ENCODE results near the gene RABEP2.

DNA sequence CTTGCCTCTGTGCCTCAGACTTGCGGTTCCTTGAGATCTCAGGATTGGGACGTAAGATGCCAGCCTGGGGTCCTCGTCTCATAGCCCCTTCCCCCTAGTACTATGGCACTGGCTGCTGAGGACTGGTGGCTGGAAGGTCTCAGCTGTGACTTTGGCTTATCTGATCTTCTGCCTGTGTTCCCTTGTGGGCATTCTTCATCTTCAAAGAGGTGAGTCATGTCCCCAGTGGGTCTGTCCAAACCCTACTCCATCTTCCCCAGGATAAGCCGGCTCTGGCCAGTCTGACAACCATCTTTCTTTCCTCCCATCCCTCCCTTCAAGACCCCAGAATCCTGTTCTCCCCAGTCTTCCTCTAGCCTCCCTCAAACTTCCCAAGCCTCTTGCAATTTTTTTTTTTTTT lies 10.3 kb upstream of the RABEP2 start:
- TF ChIP-seq EP300 (IDR thresholded peaks at IDR 0.05): no peak
- TF ChIP-seq, protein P1, sequence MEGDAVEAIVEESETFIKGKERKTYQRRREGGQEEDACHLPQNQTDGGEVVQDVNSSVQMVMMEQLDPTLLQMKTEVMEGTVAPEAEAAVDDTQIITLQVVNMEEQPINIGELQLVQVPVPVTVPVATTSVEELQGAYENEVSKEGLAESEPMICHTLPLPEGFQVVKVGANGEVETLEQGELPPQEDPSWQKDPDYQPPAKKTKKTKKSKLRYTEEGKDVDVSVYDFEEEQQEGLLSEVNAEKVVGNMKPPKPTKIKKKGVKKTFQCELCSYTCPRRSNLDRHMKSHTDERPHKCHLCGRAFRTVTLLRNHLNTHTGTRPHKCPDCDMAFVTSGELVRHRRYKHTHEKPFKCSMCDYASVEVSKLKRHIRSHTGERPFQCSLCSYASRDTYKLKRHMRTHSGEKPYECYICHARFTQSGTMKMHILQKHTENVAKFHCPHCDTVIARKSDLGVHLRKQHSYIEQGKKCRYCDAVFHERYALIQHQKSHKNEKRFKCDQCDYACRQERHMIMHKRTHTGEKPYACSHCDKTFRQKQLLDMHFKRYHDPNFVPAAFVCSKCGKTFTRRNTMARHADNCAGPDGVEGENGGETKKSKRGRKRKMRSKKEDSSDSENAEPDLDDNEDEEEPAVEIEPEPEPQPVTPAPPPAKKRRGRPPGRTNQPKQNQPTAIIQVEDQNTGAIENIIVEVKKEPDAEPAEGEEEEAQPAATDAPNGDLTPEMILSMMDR (IDR thresholded peaks at IDR 0.05): no peak
- no peak for TF ChIP-seq POLR2A (IDR thresholded peaks at IDR 0.05)
- no peak for TF ChIP-seq POLR2AphosphoS5 (IDR thresholded peaks at IDR 0.05)

Data from gastroesophageal sphincter (tissue), 3 donors.